GM12892 (cell line): Measurements from ENCODE around the gene SEPTIN12.

Source experiments
- POLR2A ChIP-seq: IDR thresholded peaks from 2 replicates; pipeline ENCODE4 v1.6.1; 2011; ENCODE audit warnings: low read depth, low read length, control low read depth
- TAF1 ChIP-seq: IDR thresholded peaks from 2 replicates; pipeline ENCODE4 v1.6.1; 2011; ENCODE audit warnings: low read depth, mild to moderate bottlenecking, control low read depth, low read length, borderline replicate concordance

DNA sequence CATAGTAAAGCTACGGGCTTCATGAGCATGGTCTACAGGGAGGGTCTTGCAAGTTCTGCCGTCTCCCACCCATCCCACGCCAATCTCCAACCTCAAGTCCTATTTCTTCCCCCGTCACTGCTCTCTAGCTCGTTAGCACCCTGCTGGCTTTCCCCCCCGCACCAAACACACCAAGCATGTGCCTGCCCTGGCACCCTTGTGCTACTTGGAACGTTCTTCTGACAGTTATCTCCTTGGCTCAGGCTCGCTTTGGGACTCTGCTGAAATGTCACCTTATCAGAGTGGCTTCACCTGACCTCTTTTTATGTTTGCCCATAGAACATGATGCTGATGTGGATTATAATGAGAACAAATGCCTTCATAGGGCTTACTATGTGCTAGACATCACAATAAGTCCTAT lies 37.1 kb upstream of the SEPTIN12 start:
- TF ChIP-seq POLR2A (no peak), TAF1 (no peak)
